Lower lobe of right lung (tissue), 2 donors: ENCODE data around the gene ODAD4. TPM values are rescaled to one million over a fixed set of nuclear protein-coding genes. Genes with fewer than 3 reads are reported as not detected.
"Not testable (repeated sequence)": the region's sequence is repeated elsewhere in the genome, so short reads cannot be mapped to it uniquely, and the experiment has no call there.

Source experiments
- ATAC-seq, 2 donors: fragments of 200-7000 bp; cut with Tn5 transposase; one replicate each; pipeline ENCODE4 v1.9.1; 2020 to 2022; ENCODE audit warnings: mild to moderate bottlenecking in 2 of 2, moderate library complexity in 2 of 2
- DNase-seq: peaks from one replicate; pipeline ENCODE4 v3.0.0-alpha.2; 2020
- H3K27ac ChIP-seq: fragments of 200-600 bp; one replicate; pipeline ENCODE4 v1.8.0; 2022
- H3K27me3 ChIP-seq: fragments of 200-600 bp; one replicate; pipeline ENCODE4 v1.8.0; 2022; ENCODE audit warnings: low read depth
- H3K36me3 ChIP-seq: fragments of 200-600 bp; one replicate; pipeline ENCODE4 v1.8.0; 2022; ENCODE audit warnings: mild to moderate bottlenecking
- H3K4me1 ChIP-seq: fragments of 200-600 bp; one replicate; pipeline ENCODE4 v1.8.0; 2022
- H3K4me3 ChIP-seq: fragments of 200-600 bp; one replicate; pipeline ENCODE4 v1.8.0; 2022; ENCODE audit warnings: mild to moderate bottlenecking
- H3K9me3 ChIP-seq: fragments of 200-600 bp; one replicate; pipeline ENCODE4 v1.8.0; 2022
- CTCF ChIP-seq: fragments of 200-600 bp; IDR thresholded peaks from one replicate; pipeline ENCODE4 v1.8.0; 2022; ENCODE audit warnings: antibody characterized with exemption, mild to moderate bottlenecking
- intact Hi-C: fragments of 100-400 bp; cut with DNase I; formaldehyde crosslinking; loops from one replicate; pipeline ENCODE4 v1.11.0; 2022
- total RNA-seq: library from RNA; stranded (reverse); fragmentation: NEBNext Ultra II Directional; extraction: Animal tissue kit (Norgen Biotek cat#: 25700); gene quantifications from one replicate; pipeline ENCODE4 v1.2.1, GENCODE V29; 2021
- donor health status: DM: no; HTN: yes; CAD: no; lungs with severe emphysema.

The ODAD4 gene
- total RNA-seq, 1 donor from 2014 or later, result 5.4 TPM

GRCh38 chr17:41925991-41926590, 4.3 kb upstream of the ODAD4 start:
- H3K4me1 ChIP-seq, result peaks cover 14% of the 10 kb centered on the region
- H3K4me3 ChIP-seq, result no peak overlapping the region
- H3K36me3 ChIP-seq, result no peaks in the 10 kb centered on the region
- TF ChIP-seq CTCF, result no peak
- intact Hi-C loops, result no loop called here
- no peak for ATAC-seq
- H3K27ac ChIP-seq, result no peak overlapping the region
- H3K27me3 ChIP-seq, result no peaks in the 10 kb centered on the region
- DNase-seq, result no peak
- H3K9me3 ChIP-seq, result no peaks in the 10 kb centered on the region

GRCh38 chr17:41928693-41929251, 1.6 kb upstream of the ODAD4 start:
- H3K4me1 ChIP-seq, result peaks cover 14% of the 10 kb centered on the region
- no peak overlapping the region for H3K4me3 ChIP-seq
- DNase-seq (no peak), ATAC-seq (no peak)
- no peak overlapping the region for H3K27ac ChIP-seq
- H3K36me3 ChIP-seq, result no peaks in the 10 kb centered on the region
- no peak for TF ChIP-seq CTCF
- H3K9me3 ChIP-seq, result no peaks in the 10 kb centered on the region
- H3K27me3 ChIP-seq, result no peaks in the 10 kb centered on the region
- intact Hi-C loops, result no loop called here

GRCh38 chr17:41930833-41931156, 378 bp downstream of the ODAD4 start:
- Histone ChIP-seq H3K27ac (peak overlapping the region; percentile 83), H3K4me1 (peaks cover 14% of the 10 kb centered on the region), H3K4me3 (peak overlapping the region; percentile 63)
- intact Hi-C loops, ATAC-seq, H3K36me3 ChIP-seq, H3K9me3 ChIP-seq, H3K27me3 ChIP-seq, DNase-seq: not testable (repeated sequence)

- H3K27ac ChIP-seq, H3K9me3 ChIP-seq, H3K4me3 ChIP-seq, H3K27me3 ChIP-seq, ATAC-seq, DNase-seq, H3K36me3 ChIP-seq, intact Hi-C loops: not testable (repeated sequence)
- H3K4me1 ChIP-seq, result peaks cover 14% of the 10 kb centered on the region
These were observed 1.3 kb downstream of the ODAD4 start for GRCh38 chr17:41931715-41932114.

GRCh38 chr17:41932816-41933389, 2.5 kb downstream of the ODAD4 start:
- no peak for TF ChIP-seq CTCF
- Histone ChIP-seq H3K27ac (no peak overlapping the region), H3K27me3 (no peaks in the 10 kb centered on the region), H3K9me3 (no peaks in the 10 kb centered on the region), H3K4me1 (peaks cover 14% of the 10 kb centered on the region), H3K36me3 (peaks cover 5% of the 10 kb centered on the region), H3K4me3 (no peak overlapping the region)
- intact Hi-C loops, result no loop called here
- DNase-seq (no peak), ATAC-seq (no peak)

GRCh38 chr17:41935641-41936040, 5.2 kb downstream of the ODAD4 start:
- Histone ChIP-seq H3K27me3 (no peaks in the 10 kb centered on the region), H3K9me3 (no peaks in the 10 kb centered on the region), H3K27ac (no peak overlapping the region), H3K4me3 (no peak overlapping the region), H3K36me3 (peaks cover 12% of the 10 kb centered on the region), H3K4me1 (no peaks in the 10 kb centered on the region)
- TF ChIP-seq CTCF, result no peak
- ATAC-seq (no peak), DNase-seq (no peak)
- intact Hi-C loops, result no loop called here
